Caco-2 (cell line): ENCODE results near the gene TPRG1L. TPM values are rescaled to one million over a fixed set of nuclear protein-coding genes. Genes with fewer than 3 reads are reported as not detected.

Experiments used
- BruUV-seq: library from RNA; stranded (reverse); fragments of 400-500 nt; replicated peaks from 2 replicates; lab custom pipeline; 2021; lab: Mats Ljungman, UMichigan
- CTCF ChIA-PET: fragments of 300-600 bp; sonication (Branson Sonifier 250); formaldehyde crosslinking; loops from one replicate; lab custom pipeline; 2022; ENCODE audit warnings: antibody characterized with exemption; lab: Charles Lee
- POLR2A ChIA-PET: fragments of 300-600 bp; sonication (Branson Sonifier 250); formaldehyde crosslinking; loops from one replicate; lab custom pipeline; 2022; ENCODE audit warnings: antibody characterized with exemption; lab: Charles Lee
- DNase-seq, 2 experiments: peaks; one replicate each; pipeline versions ENCODE4 v3.0.0 to v3.0.0-alpha.2; 2020 to 2022
- H3K27me3 ChIP-seq: replicated peaks from 2 replicates; pipeline ENCODE4 v1.6.0; 2011; ENCODE audit warnings: low read length; ENCODE audit not compliant: control insufficient read depth, insufficient read depth
- H3K36me3 ChIP-seq: 2 replicates; pipeline ENCODE4 v1.5.1; 2011; ENCODE audit warnings: low read length; ENCODE audit not compliant: control insufficient read depth, insufficient read depth
- H3K4me1 ChIP-seq: fragments of 250-450 bp; sonication (Bioruptor Pico); 2 replicates; pipeline ENCODE4 v1.5.1; 2020; ENCODE audit warnings: mild to moderate bottlenecking
- H3K4me3 ChIP-seq: 2 replicates; pipeline ENCODE4 v1.5.1; 2011; ENCODE audit warnings: low read depth, mild to moderate bottlenecking, control low read depth, low read length
- H3K9me3 ChIP-seq: fragments of 250-450 bp; sonication (Bioruptor Pico); 2 replicates; pipeline ENCODE4 v1.5.1; 2020; ENCODE audit warnings: mild to moderate bottlenecking, moderate library complexity
- H3K27ac Mint-ChIP-seq: one replicate; pipeline ENCODE4 v1.8.0; 2022; ENCODE audit warnings: mixed read lengths; ENCODE audit not compliant: unreplicated experiment
- H3K27me3 Mint-ChIP-seq: one replicate; pipeline ENCODE4 v1.8.0; 2022; ENCODE audit warnings: mixed read lengths; ENCODE audit not compliant: insufficient read depth, unreplicated experiment
- H3K36me3 Mint-ChIP-seq: one replicate; pipeline ENCODE4 v1.8.0; 2022; ENCODE audit warnings: mild to moderate bottlenecking, mixed read lengths; ENCODE audit not compliant: insufficient read depth, unreplicated experiment
- H3K4me1 Mint-ChIP-seq: one replicate; pipeline ENCODE4 v1.8.0; 2022; ENCODE audit warnings: low read depth, mixed read lengths; ENCODE audit not compliant: unreplicated experiment
- H3K4me3 Mint-ChIP-seq: one replicate; pipeline ENCODE4 v1.8.0; 2022; ENCODE audit warnings: mild to moderate bottlenecking, moderate library complexity, mixed read lengths; ENCODE audit not compliant: unreplicated experiment
- H3K9me3 Mint-ChIP-seq: one replicate; pipeline ENCODE4 v1.8.0; 2022; ENCODE audit warnings: mixed read lengths; ENCODE audit not compliant: unreplicated experiment
- CTCF ChIP-seq, 2 experiments: fragments of 200-600 bp in 1 of 2; IDR thresholded peaks; 1 replicate in 1 of 2; 2 replicates in 1 of 2; pipeline versions ENCODE4 v1.5.1 to v1.8.0; 2011 to 2022; ENCODE audit warnings: antibody characterized with exemption in 1 of 2, control low read depth in 1 of 2, inconsistent platforms in 1 of 2, low read depth in 1 of 2, low read length in 1 of 2, mild to moderate bottlenecking in 1 of 2, moderate library complexity in 1 of 2; ENCODE audit not compliant: insufficient read depth in 1 of 2, severe bottlenecking in 1 of 2, unreplicated experiment in 1 of 2
- intact Hi-C: fragments of 100-400 bp; cut with micrococcal nuclease; formaldehyde crosslinking; loops from one replicate; pipeline ENCODE4 v1.10.0; 2022; ENCODE audit not compliant: unreplicated experiment
- total RNA-seq: library from RNA; stranded (reverse); gene quantifications from 2 replicates; pipeline ENCODE4 v1.2.3, GENCODE V29; 2022

Gene TPRG1L
- total RNA-seq, 1 experiment from 2014 or later: 43.9 TPM

DNA sequence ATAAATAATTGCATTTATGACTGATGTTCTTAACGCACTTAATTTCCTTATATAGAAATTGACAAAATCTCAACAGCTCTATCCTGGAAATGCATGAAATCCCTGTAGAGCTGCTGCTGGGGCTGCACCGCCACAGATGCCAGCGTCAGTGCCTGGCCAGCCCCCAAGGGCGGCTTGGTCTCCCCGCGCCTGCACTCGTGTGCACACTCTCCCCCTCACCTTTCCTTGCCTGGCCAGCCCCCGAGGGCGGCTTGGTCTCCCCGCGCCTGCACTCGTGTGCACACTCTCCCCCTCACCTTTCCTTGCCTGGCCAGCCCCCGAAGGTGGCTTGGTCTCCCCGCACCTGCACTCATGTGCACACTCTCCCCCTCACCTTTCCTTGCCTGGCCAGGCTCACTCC, 11.3 kb downstream of the TPRG1L start:
- H3K9me3 ChIP-seq: no peaks in the 10 kb centered on the region
- H3K4me1 Mint-ChIP-seq: no peaks in the 10 kb centered on the region
- H3K4me3 Mint-ChIP-seq: no peak overlapping the region
- H3K27ac Mint-ChIP-seq: no peak overlapping the region
- intact Hi-C loops: no loop called here
- H3K27me3 ChIP-seq: no peaks in the 10 kb centered on the region
- ChIA-PET POLR2A (no interaction called here), CTCF (no interaction called here)
- BruUV-seq: no TSS peak
- no peaks in the 10 kb centered on the region for H3K27me3 Mint-ChIP-seq
- H3K4me3 ChIP-seq: no peak overlapping the region
- peaks cover 6% of the 10 kb centered on the region for H3K36me3 Mint-ChIP-seq
- no peak for DNase-seq
- no peaks in the 10 kb centered on the region for H3K4me1 ChIP-seq
- no peaks in the 10 kb centered on the region for H3K9me3 Mint-ChIP-seq
- no peak for TF ChIP-seq CTCF (IDR thresholded peaks at IDR 0.05; ENCODE audit: insufficient read depth in 1 of 2, low read depth in 1 of 2, low read length in 1 of 2, severe bottlenecking in 1 of 2, unreplicated experiment in 1 of 2)
- no peaks in the 10 kb centered on the region for H3K36me3 ChIP-seq

DNA sequence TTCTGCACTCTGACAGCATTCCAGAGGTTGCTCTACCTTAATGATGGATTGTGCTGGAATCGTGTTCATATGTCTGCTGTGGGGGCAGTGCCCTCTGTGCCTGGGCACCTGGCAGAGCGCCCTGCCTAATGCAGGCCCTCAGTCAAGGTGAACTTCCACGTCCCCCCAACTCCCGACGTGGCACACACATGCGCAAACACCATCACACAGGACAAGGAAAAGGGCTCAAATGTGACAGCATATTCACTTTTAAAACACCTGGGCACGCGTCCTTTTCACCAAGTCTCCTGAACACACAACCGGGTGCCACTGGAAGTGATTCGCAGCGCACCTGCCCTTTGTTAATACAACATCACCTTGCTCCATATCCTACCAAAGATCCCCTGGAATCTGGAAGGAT, 11.7 kb downstream of the TPRG1L start:
- TF ChIP-seq CTCF (IDR thresholded peaks at IDR 0.05; ENCODE audit: insufficient read depth in 1 of 2, low read depth in 1 of 2, low read length in 1 of 2, severe bottlenecking in 1 of 2, unreplicated experiment in 1 of 2): no peak
- Mint-ChIP-seq H3K4me1 (no peaks in the 10 kb centered on the region), H3K9me3 (no peaks in the 10 kb centered on the region), H3K27me3 (no peaks in the 10 kb centered on the region), H3K36me3 (peaks cover 6% of the 10 kb centered on the region), H3K4me3 (no peak overlapping the region), H3K27ac (no peak overlapping the region)
- Histone ChIP-seq H3K27me3 (no peaks in the 10 kb centered on the region), H3K36me3 (no peaks in the 10 kb centered on the region), H3K9me3 (no peaks in the 10 kb centered on the region), H3K4me3 (no peak overlapping the region), H3K4me1 (no peaks in the 10 kb centered on the region)
- BruUV-seq: no TSS peak
- POLR2A ChIA-PET: no interaction called here
- intact Hi-C loops: no loop called here
- no peak for DNase-seq
- CTCF ChIA-PET: no interaction called here

DNA sequence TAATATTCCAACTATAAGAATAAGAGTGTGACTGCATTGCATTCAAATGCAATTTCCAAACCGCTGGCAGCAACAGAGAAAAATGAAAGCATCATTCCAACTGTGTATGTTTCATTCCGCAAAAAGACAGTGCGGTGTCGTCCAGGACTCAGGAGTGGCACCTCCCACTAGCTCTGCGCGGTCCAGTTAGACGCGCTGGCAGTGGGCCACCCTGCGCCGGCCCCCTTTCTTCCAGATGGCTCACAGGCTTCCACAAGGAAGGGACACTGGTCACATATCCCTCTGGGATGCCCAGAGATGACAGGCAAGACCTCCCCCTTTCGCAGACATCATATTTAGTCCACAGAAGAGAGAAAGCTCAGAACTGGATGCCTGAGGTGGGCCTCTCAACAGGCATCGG, 13.2 kb downstream of the TPRG1L start:
- H3K4me1 ChIP-seq: no peaks in the 10 kb centered on the region
- BruUV-seq: no TSS peak
- H3K27me3 Mint-ChIP-seq: no peaks in the 10 kb centered on the region
- H3K27ac Mint-ChIP-seq: no peak overlapping the region
- no peaks in the 10 kb centered on the region for H3K9me3 Mint-ChIP-seq
- H3K36me3 Mint-ChIP-seq: peaks cover 17% of the 10 kb centered on the region
- no peaks in the 10 kb centered on the region for H3K36me3 ChIP-seq
- no peak overlapping the region for H3K4me3 Mint-ChIP-seq
- no peak overlapping the region for H3K4me3 ChIP-seq
- POLR2A ChIA-PET: no interaction called here
- TF ChIP-seq CTCF (IDR thresholded peaks at IDR 0.05; ENCODE audit: insufficient read depth in 1 of 2, low read depth in 1 of 2, low read length in 1 of 2, severe bottlenecking in 1 of 2, unreplicated experiment in 1 of 2): no peak
- intact Hi-C loops: no loop called here
- H3K4me1 Mint-ChIP-seq: no peaks in the 10 kb centered on the region
- CTCF ChIA-PET: no interaction called here
- no peaks in the 10 kb centered on the region for H3K9me3 ChIP-seq
- H3K27me3 ChIP-seq: no peaks in the 10 kb centered on the region
- DNase-seq: no peak
